Neural crest cell (in vitro differentiated cells): ENCODE results near the gene RFPL2. TPM values are rescaled to one million over a fixed set of nuclear protein-coding genes. Genes with fewer than 3 reads are reported as not detected.
"Not testable (repeated sequence)": the region's sequence is repeated elsewhere in the genome, so short reads cannot be mapped to it uniquely, and the experiment has no call there.

Source experiments
- DNase-seq: peaks from one replicate; pipeline ENCODE4 v3.0.0; 2021; ENCODE audit warnings: low read depth, mixed read lengths, low spot score
- H3K27ac Mint-ChIP-seq: one replicate; pipeline ENCODE4 v1.8.0; 2021; ENCODE audit warnings: mild to moderate bottlenecking, mixed read lengths; ENCODE audit not compliant: unreplicated experiment
- H3K27me3 Mint-ChIP-seq: 2 replicates; pipeline ENCODE4 v1.8.0; 2021; ENCODE audit warnings: low read depth, mild to moderate bottlenecking, mixed read lengths
- H3K36me3 Mint-ChIP-seq: 2 replicates; pipeline ENCODE4 v1.8.0; 2021; ENCODE audit warnings: low read depth, mild to moderate bottlenecking, mixed read lengths
- H3K4me1 Mint-ChIP-seq: 2 replicates; pipeline ENCODE4 v1.8.0; 2021; ENCODE audit warnings: mixed read lengths
- H3K4me3 Mint-ChIP-seq: one replicate; pipeline ENCODE4 v1.8.0; 2021; ENCODE audit warnings: mild to moderate bottlenecking, mixed read lengths
- H3K9me3 Mint-ChIP-seq: 2 replicates; pipeline ENCODE4 v1.8.0; 2021; ENCODE audit warnings: mixed read lengths
- total RNA-seq: library from RNA; stranded (reverse); gene quantifications from 2 replicates; pipeline ENCODE4 v1.2.1, GENCODE V29; 2021
- TF ChIP-seq, protein P1 (sequence below): fragments of 200-600 bp; sonication (generic); conservative IDR thresholded peaks from 2 replicates; pipeline ENCODE4 v1.5.0; 2021; ENCODE audit warnings: antibody characterized with exemption, mild to moderate bottlenecking

RFPL2 gene
- total RNA-seq, 1 donor from 2014 or later: 0.21 TPM

DNA sequence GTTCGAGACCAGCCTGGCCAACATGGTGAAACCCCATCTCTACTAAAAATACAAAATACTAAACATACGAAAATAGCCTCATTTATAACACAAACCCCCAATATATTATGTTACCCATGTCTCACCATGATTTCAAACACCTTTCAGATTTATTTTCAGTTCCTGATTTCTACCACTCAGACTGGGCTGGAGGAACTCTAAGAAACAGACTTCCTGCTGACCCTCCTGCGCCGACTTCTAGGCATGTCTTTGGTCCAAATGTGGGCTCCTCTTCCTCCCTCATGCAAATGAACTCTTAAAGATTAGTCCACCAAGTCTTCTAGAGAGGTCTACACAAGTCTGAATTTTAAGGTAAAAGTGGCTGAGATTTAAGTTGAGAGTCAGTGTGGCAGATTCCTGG is 56.5 kb downstream of the RFPL2 start:
- not testable (repeated sequence) for H3K27ac Mint-ChIP-seq

DNA sequence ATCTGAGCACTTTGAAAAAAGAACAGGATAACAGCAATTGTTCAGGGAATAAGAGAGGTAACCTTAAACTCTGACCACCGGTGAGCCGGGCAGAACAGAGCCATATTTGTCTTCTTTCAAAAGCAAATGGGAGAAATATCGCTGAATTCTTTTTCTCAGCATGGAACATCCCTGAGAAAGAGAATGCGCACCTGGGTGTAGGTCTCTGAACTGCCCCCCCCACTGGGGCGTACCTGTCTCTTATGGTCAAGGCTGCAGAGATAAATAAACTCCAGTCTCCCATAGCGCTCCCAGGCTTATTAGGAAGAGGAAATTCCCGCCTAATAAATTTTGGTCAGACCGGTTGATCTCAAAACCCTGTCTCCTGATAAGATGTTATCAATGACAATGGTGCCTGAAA is 57.7 kb downstream of the RFPL2 start:
- H3K4me3 Mint-ChIP-seq, DNase-seq, H3K36me3 Mint-ChIP-seq, H3K27ac Mint-ChIP-seq, H3K9me3 Mint-ChIP-seq, H3K27me3 Mint-ChIP-seq, H3K4me1 Mint-ChIP-seq: not testable (repeated sequence)

More for the DNA sequence above, 56.5 kb downstream of the RFPL2 start:
- not testable (repeated sequence) for H3K4me3 Mint-ChIP-seq, H3K36me3 Mint-ChIP-seq, H3K27me3 Mint-ChIP-seq, H3K4me1 Mint-ChIP-seq, DNase-seq, H3K9me3 Mint-ChIP-seq

DNA sequence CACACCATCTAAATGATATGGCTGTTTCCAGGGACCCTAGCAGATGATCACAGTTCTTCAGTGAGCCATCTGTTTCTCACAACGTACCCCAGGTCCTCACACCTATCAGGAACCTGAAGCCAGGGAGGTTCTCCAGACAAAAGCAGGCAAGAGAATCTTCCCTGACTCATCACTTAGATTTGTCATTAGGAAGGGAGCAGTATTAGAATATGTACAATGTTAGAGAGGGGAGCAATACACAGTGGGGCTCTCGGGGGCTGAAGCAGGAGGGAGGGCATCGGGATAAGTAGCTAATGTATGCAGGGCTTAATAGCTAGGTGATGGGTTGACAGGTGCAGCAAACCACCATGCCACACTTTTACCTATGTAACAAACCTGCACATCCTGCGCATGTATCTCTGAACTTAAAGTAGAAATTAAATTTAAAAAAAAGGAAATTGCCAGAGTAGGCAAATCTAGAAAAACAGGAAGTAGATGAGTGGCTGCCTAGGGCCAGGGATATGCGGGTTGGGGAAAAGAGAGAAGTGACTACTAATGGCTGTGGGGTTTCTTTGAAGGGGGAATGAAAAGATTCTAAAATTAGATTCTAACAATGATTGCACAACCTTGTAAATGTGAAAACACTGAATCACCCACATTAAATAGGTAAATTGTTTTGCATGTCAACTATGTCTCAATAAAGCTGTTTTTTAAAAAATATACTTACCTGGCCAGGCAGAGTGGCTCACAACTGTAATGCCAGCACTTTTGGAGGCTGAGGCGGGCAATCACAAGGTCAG is 60.2 kb downstream of the RFPL2 start:
- no peaks in the 10 kb centered on the region for H3K4me1 Mint-ChIP-seq
- H3K9me3 Mint-ChIP-seq: peaks cover 5% of the 10 kb centered on the region
- H3K27me3 Mint-ChIP-seq: peaks cover 9% of the 10 kb centered on the region
- TF ChIP-seq, protein P1, sequence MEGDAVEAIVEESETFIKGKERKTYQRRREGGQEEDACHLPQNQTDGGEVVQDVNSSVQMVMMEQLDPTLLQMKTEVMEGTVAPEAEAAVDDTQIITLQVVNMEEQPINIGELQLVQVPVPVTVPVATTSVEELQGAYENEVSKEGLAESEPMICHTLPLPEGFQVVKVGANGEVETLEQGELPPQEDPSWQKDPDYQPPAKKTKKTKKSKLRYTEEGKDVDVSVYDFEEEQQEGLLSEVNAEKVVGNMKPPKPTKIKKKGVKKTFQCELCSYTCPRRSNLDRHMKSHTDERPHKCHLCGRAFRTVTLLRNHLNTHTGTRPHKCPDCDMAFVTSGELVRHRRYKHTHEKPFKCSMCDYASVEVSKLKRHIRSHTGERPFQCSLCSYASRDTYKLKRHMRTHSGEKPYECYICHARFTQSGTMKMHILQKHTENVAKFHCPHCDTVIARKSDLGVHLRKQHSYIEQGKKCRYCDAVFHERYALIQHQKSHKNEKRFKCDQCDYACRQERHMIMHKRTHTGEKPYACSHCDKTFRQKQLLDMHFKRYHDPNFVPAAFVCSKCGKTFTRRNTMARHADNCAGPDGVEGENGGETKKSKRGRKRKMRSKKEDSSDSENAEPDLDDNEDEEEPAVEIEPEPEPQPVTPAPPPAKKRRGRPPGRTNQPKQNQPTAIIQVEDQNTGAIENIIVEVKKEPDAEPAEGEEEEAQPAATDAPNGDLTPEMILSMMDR: no peak
- no peak overlapping the region for H3K27ac Mint-ChIP-seq
- DNase-seq: no peak
- H3K4me3 Mint-ChIP-seq: no peak overlapping the region
- no peaks in the 10 kb centered on the region for H3K36me3 Mint-ChIP-seq

DNA sequence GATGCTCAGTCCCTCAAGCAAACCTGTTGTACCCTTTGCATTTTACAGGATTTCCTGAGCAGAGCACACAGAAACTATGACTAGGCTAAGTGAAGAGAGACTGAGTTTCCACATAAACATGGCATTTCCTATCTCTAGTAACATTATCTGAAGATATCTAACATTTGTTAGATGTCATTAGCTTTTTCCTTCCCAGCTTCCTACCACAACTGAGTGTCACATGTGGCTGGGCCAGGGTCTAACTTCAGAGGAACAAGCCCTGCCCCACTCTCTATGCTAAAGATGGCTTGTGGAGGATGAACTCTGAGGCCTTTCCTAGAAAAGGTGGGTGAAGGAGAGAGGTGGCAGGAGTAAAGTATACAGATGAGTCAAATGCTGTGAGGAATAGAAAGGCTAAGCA is 62.3 kb downstream of the RFPL2 start:
- no peak overlapping the region for H3K27ac Mint-ChIP-seq
- H3K9me3 Mint-ChIP-seq: peaks cover 5% of the 10 kb centered on the region
- H3K36me3 Mint-ChIP-seq: no peaks in the 10 kb centered on the region
- no peak for DNase-seq
- H3K4me3 Mint-ChIP-seq: no peak overlapping the region
- H3K27me3 Mint-ChIP-seq: peaks cover 14% of the 10 kb centered on the region
- no peaks in the 10 kb centered on the region for H3K4me1 Mint-ChIP-seq
- TF ChIP-seq, protein P1: no peak

DNA sequence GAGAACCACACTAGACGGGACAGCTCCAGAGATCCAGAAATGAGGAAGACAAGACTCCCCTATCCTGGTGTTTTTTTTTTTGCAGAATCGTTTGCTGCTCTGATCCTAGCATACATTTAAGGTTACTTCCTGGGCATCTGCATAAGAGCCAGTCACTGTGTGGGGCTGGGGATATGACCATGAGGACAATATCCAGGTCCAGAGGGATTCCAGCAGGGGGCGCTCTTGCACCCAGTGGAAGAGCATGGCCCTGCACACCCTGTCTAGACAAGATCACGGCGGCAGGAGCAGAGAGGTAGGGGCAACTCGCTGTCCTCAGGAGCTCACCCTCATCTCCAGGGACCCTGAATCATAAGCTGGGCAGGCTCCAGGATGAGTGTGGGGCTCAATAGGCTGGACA is 64.2 kb downstream of the RFPL2 start:
- H3K36me3 Mint-ChIP-seq, H3K9me3 Mint-ChIP-seq, H3K27ac Mint-ChIP-seq, H3K4me1 Mint-ChIP-seq, H3K4me3 Mint-ChIP-seq, DNase-seq: not testable (repeated sequence)
- TF ChIP-seq, protein P1: peak; percentile 56
- peaks cover 14% of the 10 kb centered on the region for H3K27me3 Mint-ChIP-seq

Other genes starting within 250 kb of the RFPL2 start
- not detected in 2 replicates for gene SLC5A1, start 161.8 kb downstream of the RFPL2 start, total RNA-seq
- gene C22orf42, start 45.8 kb downstream of the RFPL2 start, total RNA-seq: not detected in 2 replicates
- gene SLC5A4, start 50.3 kb upstream of the RFPL2 start, total RNA-seq: 0.14 and 0.23 TPM in 2 replicates
- gene RFPL3, start 152.8 kb upstream of the RFPL2 start, total RNA-seq: not detected in 2 replicates
- gene RTCB, start 207.2 kb upstream of the RFPL2 start, total RNA-seq: 111 and 117 TPM in 2 replicates